Fibroblast of pulmonary artery (primary cell): ENCODE results near the gene CAAP1.
A peak's percentile ranks its signal among the peaks of the same experiment; 100 is the strongest.

Source experiments
- DNase-seq: peaks from one replicate; pipeline ENCODE4 v3.0.0-alpha.2; 2010; ENCODE audit warnings: low read depth
- H3K4me3 ChIP-seq: replicated peaks from 2 replicates; pipeline ENCODE4 v1.5.1; 2011; ENCODE audit warnings: low read depth, mild to moderate bottlenecking, control low read depth, low read length, moderate library complexity
- CTCF ChIP-seq: IDR thresholded peaks from 2 replicates; pipeline ENCODE4 v1.5.1; 2011; ENCODE audit warnings: mild to moderate bottlenecking, control low read depth, low read length, inconsistent platforms; ENCODE audit errors: missing control alignments

Gene CAAP1

GRCh38 chr9:26892251-26893029 lies at the start of gene CAAP1:
CAAP1 (minus strand) TSS chr9:26892802; CDS start chr9:26892715, 87 bp downstream.
- peak within 1 kb of the TSS; percentile 98 for H3K4me3 ChIP-seq
- DNase-seq, result peak; percentile 93
- peak; percentile 35 for TF ChIP-seq CTCF

DNA sequence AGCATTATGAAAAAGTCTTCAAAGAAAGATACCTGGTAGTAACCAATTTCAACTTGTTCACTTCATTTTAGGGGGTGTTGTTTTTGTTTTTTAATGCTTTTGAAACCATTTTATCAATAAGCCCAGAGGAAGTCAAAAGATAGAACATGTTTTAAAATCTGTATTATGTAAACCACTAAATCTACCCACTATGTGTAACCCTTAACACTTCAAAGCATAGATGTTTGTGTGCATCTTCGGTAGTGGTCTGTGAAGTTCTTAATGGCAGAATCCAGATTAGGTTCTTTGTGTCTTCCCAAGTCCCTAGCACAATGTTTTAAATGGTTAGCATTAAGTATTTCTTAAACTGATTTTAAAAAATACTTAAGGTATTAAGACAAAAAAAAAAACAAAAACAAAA lies 48.2 kb upstream of the CAAP1 start:
- DNase-seq, result no peak
- TF ChIP-seq CTCF, result no peak
- H3K4me3 ChIP-seq, result no peak overlapping the region

DNA sequence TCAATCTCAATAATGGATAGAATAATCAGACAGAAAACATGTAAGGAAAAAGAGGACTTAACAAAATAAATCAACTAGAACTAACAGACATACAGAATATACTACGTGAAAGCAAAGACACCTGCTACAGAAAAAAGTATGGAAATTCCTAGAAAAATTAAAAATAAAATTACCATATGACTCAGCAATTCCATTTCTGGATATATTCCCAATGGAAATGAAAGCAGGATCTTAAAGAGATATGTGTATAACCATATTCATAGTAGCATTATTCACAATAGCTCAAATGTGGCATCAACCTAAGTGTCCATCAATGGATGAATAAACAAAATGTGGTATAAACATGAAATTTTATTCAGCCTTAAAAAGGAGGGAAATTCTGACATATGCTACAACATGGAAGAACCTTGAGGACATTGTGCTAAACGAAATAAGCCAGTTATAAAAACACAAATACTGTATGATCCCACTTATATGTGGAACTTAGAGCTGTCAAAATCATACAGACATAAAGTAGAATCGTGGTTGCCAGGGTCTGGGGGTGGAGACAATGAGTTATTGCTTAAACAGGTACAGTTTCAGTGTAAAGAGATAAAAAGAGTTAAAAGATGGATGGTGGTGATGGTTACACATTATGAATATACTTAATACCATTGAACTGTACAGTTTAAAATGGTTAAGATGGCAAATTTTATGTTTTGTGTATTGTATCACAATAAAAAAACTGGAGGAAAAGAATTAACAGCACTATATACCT lies 47.5 kb upstream of the CAAP1 start:
- TF ChIP-seq CTCF, result no peak
- no peak overlapping the region for H3K4me3 ChIP-seq
- DNase-seq, result no peak

- no peak for DNase-seq
- no peak for TF ChIP-seq CTCF
- no peak overlapping the region for H3K4me3 ChIP-seq
Measured at GRCh38 chr9:26937816-26938371, 45.3 kb upstream of the CAAP1 start.

GRCh38 chr9:26935847-26936246 lies 43.2 kb upstream of the CAAP1 start:
- H3K4me3 ChIP-seq, result no peak overlapping the region
- TF ChIP-seq CTCF, result no peak
- DNase-seq, result no peak

GRCh38 chr9:26928902-26929495 lies 36.4 kb upstream of the CAAP1 start:
- no peak for DNase-seq
- no peak overlapping the region for H3K4me3 ChIP-seq
- no peak for TF ChIP-seq CTCF
